ENCODE data around the gene KCNJ2. TPM values are rescaled to one million over a fixed set of nuclear protein-coding genes. Genes with fewer than 3 reads are reported as not detected.

KCNJ2 gene
- total RNA-seq: 10 to 100 TPM in 1 of 4 donors, 1 to 10 TPM in 2, under 1 TPM in 1; 0.51 to 11.6 (median 5.0) TPM

DNA sequence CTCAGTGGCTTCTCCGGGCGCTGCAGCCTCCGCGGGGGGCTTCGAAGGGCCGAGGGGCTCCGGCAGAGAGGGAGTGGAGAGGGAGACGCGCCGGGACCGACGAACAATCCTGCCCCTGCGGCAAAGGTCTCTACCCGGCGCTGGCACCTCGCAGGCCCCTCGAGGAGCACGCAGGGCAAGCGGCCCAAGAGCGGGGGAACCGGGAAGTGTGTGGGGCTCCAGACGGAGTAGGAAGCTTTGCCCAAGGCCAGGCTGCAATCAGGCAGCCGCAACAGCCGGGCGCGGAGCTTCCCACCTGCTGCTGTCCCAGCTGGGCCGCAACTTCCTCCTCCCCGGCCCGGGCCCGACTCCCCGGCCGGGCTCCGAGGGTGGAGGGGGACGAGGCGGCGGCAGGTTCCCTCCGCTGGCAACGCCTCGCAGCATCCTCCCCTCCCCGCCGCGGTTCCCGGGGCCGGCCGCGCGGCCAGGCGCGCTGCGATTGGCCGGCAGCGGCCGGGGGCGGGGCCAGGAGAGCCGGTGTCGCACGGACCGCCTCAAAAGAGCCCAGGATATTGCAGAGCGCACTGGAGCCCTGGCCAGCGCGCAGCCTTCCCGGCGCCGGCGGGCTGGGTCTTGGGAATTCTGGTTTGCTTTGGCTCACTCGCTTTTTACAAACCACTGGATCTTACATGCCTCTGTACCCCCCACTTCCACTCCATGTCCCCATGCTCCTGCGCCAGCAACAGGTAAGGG, at the start of gene KCNJ2:
KCNJ2 (plus strand) TSS at position 556 of the 732 bp plus-strand sequence. CDS start 5,508 bp downstream, outside the sequence.
- H3K36me3 ChIP-seq: no peaks in the 10 kb centered on the region
- peaks cover 0 to 8% of the 10 kb centered on the region in 2 donors for H3K27me3 ChIP-seq
- peak; percentile 55 to 75 for DNase-seq
- intact Hi-C loops (cut with DNase I; ENCODE audit: low total_unique reads): no loop called here
- H3K9me3 ChIP-seq: no peaks in the 10 kb centered on the region
- H3K27ac ChIP-seq: peak within 1 kb of the TSS; percentile 36 to 69
- H3K4me3 ChIP-seq: peak within 1 kb of the TSS; percentile 24 to 58
- no peaks in the 10 kb centered on the region for H3K4me1 ChIP-seq
- TF ChIP-seq POLR2A (IDR thresholded peaks at IDR 0.05): peak; percentile 63 to 73
- TF ChIP-seq, protein P1, sequence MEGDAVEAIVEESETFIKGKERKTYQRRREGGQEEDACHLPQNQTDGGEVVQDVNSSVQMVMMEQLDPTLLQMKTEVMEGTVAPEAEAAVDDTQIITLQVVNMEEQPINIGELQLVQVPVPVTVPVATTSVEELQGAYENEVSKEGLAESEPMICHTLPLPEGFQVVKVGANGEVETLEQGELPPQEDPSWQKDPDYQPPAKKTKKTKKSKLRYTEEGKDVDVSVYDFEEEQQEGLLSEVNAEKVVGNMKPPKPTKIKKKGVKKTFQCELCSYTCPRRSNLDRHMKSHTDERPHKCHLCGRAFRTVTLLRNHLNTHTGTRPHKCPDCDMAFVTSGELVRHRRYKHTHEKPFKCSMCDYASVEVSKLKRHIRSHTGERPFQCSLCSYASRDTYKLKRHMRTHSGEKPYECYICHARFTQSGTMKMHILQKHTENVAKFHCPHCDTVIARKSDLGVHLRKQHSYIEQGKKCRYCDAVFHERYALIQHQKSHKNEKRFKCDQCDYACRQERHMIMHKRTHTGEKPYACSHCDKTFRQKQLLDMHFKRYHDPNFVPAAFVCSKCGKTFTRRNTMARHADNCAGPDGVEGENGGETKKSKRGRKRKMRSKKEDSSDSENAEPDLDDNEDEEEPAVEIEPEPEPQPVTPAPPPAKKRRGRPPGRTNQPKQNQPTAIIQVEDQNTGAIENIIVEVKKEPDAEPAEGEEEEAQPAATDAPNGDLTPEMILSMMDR (IDR thresholded peaks at IDR 0.05): no peak

- no peaks in the 10 kb centered on the region for H3K9me3 ChIP-seq
- H3K4me3 ChIP-seq: no peak overlapping the region
- H3K36me3 ChIP-seq: no peaks in the 10 kb centered on the region
- no peak overlapping the region for H3K27ac ChIP-seq
- no peaks in the 10 kb centered on the region for H3K27me3 ChIP-seq
- intact Hi-C loops (cut with DNase I; ENCODE audit: low total_unique reads): no loop called here
- no peaks in the 10 kb centered on the region for H3K4me1 ChIP-seq
- no peak for DNase-seq
- no peak for TF ChIP-seq POLR2A (IDR thresholded peaks at IDR 0.05)
- TF ChIP-seq, protein P1 (IDR thresholded peaks at IDR 0.05): no peak
Observed at GRCh38 chr17:70119545-70119944, 49.8 kb upstream of the KCNJ2 start.

DNA sequence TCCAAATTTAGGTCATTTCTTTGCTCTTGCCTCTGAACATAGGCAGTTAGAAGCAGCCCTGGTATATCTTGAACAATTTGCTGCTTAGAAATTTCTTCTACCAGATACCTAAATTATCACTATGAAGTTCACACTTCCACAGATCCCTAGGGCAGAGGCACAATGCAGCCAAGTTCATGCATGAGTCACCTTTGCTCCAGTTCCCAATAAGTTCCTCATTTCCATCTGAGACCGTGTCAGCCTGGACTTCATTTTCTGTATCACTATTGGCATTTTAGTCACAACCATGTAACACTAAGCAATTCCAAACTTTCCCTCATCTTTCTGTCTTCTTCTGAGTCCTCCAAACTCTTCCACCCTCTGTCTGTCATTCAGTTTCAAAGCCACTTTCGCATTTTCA, 49.3 kb upstream of the KCNJ2 start:
- DNase-seq: no peak
- no peak for TF ChIP-seq POLR2A (IDR thresholded peaks at IDR 0.05)
- TF ChIP-seq, protein P1 (IDR thresholded peaks at IDR 0.05): no peak
- Histone ChIP-seq H3K27me3 (no peaks in the 10 kb centered on the region), H3K4me1 (no peaks in the 10 kb centered on the region), H3K27ac (no peak overlapping the region), H3K4me3 (no peak overlapping the region), H3K36me3 (no peaks in the 10 kb centered on the region), H3K9me3 (no peaks in the 10 kb centered on the region)
- intact Hi-C loops (cut with DNase I; ENCODE audit: low total_unique reads): no loop called here

DNA sequence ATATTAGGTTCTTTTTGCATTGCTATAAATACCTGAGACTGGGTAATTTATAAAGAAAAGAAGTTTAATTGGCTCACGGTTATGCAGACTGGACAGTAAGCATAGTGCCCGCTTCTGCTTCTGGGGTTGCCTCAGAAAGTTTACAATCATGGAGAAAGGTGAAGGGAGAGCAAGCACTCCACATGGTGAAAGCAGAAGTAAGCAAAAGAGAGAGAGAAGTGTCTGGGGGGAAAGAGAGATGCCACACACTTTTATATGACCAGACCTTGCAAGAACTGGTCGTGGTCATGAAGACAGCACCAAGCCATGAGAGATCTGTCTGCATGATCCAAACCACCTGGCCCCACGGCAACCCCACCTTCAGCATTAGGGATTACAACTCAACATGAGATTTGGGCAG, 48.9 kb upstream of the KCNJ2 start:
- H3K4me3 ChIP-seq: no peak overlapping the region
- intact Hi-C loops (cut with DNase I; ENCODE audit: low total_unique reads): no loop called here

GRCh38 chr17:70121126-70121525, 48.2 kb upstream of the KCNJ2 start:
- DNase-seq: no peak
- H3K27ac ChIP-seq: no peak overlapping the region
- H3K4me1 ChIP-seq: no peaks in the 10 kb centered on the region
- H3K9me3 ChIP-seq: no peaks in the 10 kb centered on the region
- no peaks in the 10 kb centered on the region for H3K36me3 ChIP-seq
- H3K4me3 ChIP-seq: no peak overlapping the region
- no peaks in the 10 kb centered on the region for H3K27me3 ChIP-seq
- intact Hi-C loops (cut with DNase I; ENCODE audit: low total_unique reads): no loop called here
- TF ChIP-seq, protein P1 (IDR thresholded peaks at IDR 0.05): no peak
- TF ChIP-seq POLR2A (IDR thresholded peaks at IDR 0.05): no peak

More for the DNA sequence above, 48.9 kb upstream of the KCNJ2 start:
- no peaks in the 10 kb centered on the region for H3K4me1 ChIP-seq
- no peaks in the 10 kb centered on the region for H3K36me3 ChIP-seq
- no peak for TF ChIP-seq POLR2A (IDR thresholded peaks at IDR 0.05)
- TF ChIP-seq, protein P1 (IDR thresholded peaks at IDR 0.05): no peak
- H3K9me3 ChIP-seq: no peaks in the 10 kb centered on the region
- no peak overlapping the region for H3K27ac ChIP-seq
- H3K27me3 ChIP-seq: no peaks in the 10 kb centered on the region
- no peak for DNase-seq
